Measurements from ENCODE around the gene ABCB11. TPM values are rescaled to one million over a fixed set of nuclear protein-coding genes. Genes with fewer than 3 reads are reported as not detected.
"Not testable (repeated sequence)": the region's sequence is repeated elsewhere in the genome, so short reads cannot be mapped to it uniquely, and the experiment has no call there.

Gene ABCB11
- total and polyA plus RNA-seq, 2 of the 4 experiments (the other 2 are of a cell fraction), result not detected

- H2BK5ac ChIP-seq (ENCODE audit: low read depth, low read length, poor library complexity, severe bottlenecking); BruUV-seq (replicated peaks); H2BK20ac ChIP-seq (ENCODE audit: low read depth, low read length); CTCF ChIA-PET; H3K27ac ChIP-seq (ENCODE audit: insufficient read depth, low read length); H4K8ac ChIP-seq (ENCODE audit: low read depth in 2 of 2, low read length in 2 of 2); POLR2A ChIA-PET (ENCODE audit: unreplicated experiment); H3K36me3 ChIP-seq (ENCODE audit: control insufficient read depth, insufficient read depth, low read length); H3K9ac ChIP-seq (ENCODE audit: low read depth, low read length); H3K4me2 ChIP-seq (ENCODE audit: low read depth, low read length); in situ Hi-C loops (cut with MboI; ENCODE audit: low sequenced_read_pairs); H2AFZ ChIP-seq (replicated peaks; ENCODE audit: low read length, poor library complexity); DNase-seq; H3K27me3 ChIP-seq (ENCODE audit: control insufficient read depth, insufficient read depth, low read length); H3K4me1 ChIP-seq (ENCODE audit: control insufficient read depth, insufficient read depth, low read length); H4K20me1 ChIP-seq (ENCODE audit: insufficient read depth, low read length); H2BK15ac ChIP-seq (ENCODE audit: low read depth, low read length); H3K18ac ChIP-seq (ENCODE audit: low read depth, low read length); H3K79me1 ChIP-seq (ENCODE audit: low read depth in 1 of 2, low read length in 2 of 2); H3K14ac ChIP-seq (replicated peaks; ENCODE audit: low read depth, low read length); H3K56ac ChIP-seq (ENCODE audit: extremely low read depth, insufficient read depth, low read length); H2AK9ac ChIP-seq (replicated peaks; ENCODE audit: low read depth, low read length, poor library complexity); H4K5ac ChIP-seq (ENCODE audit: low read depth, low read length); H3K4me3 ChIP-seq (ENCODE audit: insufficient read depth, low read depth, low read length); dilution Hi-C loops (cut with HindIII; ENCODE audit: low sequenced_read_pairs, unreplicated experiment); H4K91ac ChIP-seq (ENCODE audit: insufficient read depth, low read depth, low read length); H3K9me3 ChIP-seq (ENCODE audit: control insufficient read depth, insufficient read depth, low read length); intact Hi-C loops (cut with micrococcal nuclease); ATAC-seq (ENCODE audit: low read depth); H3K4ac ChIP-seq (ENCODE audit: low read depth, low read length); H3K9me1 ChIP-seq (ENCODE audit: insufficient read depth, low read length); H3K23ac ChIP-seq (ENCODE audit: low read depth, low read length); H2BK120ac ChIP-seq (ENCODE audit: low read depth, low read length); H2AK5ac ChIP-seq (ENCODE audit: low read depth, low read length): not testable (repeated sequence)
- WGBS, 2 experiments (ENCODE audit: extremely low coverage in 2 of 2, insufficient read length in 1 of 2), result no CpG with 5 or more reads among the region's 4 CpGs
These were observed 160.3 kb downstream of the ABCB11 start for GRCh38 chr2:168870824-168871223.

Other genes starting within 250 kb of the ABCB11 start
- gene NOSTRIN, start 228.7 kb downstream of the ABCB11 start, total RNA-seq (2012; rRNA removed), result under 0.01 and 0.18 TPM in 2 replicates
- 0.15 TPM in 1 of 2 replicates, not detected in the other for gene NOSTRIN, start 228.7 kb downstream of the ABCB11 start, polyA plus RNA-seq (2012; rRNA removed)
- gene SPC25, start 140.9 kb downstream of the ABCB11 start, total RNA-seq (2012; rRNA removed), result 2.0 and 5.6 TPM in 2 replicates
- 5.8 and 7.1 TPM in 2 replicates for gene SPC25, start 140.9 kb downstream of the ABCB11 start, polyA plus RNA-seq (2012; rRNA removed)
- gene G6PC2, start 130.0 kb downstream of the ABCB11 start, total RNA-seq (2012; rRNA removed), result not detected in 2 replicates
- gene G6PC2, start 130.0 kb downstream of the ABCB11 start, polyA plus RNA-seq (2012; rRNA removed), result not detected in 2 replicates
- gene DHRS9, start 38.2 kb upstream of the ABCB11 start, total RNA-seq (2012; rRNA removed), result not detected in 2 replicates
- not detected in 2 replicates for gene DHRS9, start 38.2 kb upstream of the ABCB11 start, polyA plus RNA-seq (2012; rRNA removed)

Data from IMR-90 (cell line).